NCI-H1694 (cell line): ENCODE measurements around the gene FAM53B.

ENCODE experiments used
- DNase-seq: peaks from one replicate; lab custom pipeline; 2025; lab: John Stamatoyannopoulos, UW

The FAM53B gene

DNA sequence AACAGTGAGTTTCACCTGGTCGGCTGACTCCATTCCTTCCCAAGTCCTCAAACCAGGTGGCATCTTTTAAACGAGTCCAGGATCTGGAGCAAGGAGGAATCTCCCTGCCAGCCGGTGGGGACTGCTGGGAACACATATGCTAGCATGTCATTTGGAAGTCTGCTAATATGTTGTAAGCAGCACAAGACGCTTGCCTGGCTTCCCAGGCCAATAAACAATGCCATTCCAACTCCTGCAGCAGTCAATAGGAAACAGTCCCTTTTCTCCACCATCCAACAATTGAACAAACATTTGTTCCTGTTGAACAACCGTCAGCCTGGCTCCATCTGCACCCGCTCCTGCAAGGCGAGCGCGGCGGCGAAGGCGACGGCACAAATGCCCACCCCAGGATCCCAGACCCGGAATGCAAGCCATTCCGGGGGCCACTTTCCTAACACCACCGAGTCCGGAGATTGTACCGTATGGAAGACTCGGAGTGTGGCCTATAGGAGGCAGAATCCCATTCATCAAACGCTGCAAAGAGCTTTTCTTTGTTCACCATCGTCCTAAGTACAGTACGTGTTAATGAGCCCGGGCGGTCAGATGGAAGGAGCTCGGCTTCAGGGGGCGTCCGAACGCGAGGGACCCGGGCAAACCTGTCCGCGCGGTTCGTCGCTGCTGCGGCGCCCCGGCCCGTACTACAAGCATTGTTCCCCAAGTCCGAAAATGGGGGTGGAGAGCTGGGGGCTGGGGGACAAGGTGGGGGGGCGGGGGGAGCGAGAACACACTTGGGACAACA, 1.6 kb downstream of the FAM53B start:
- no peak for DNase-seq

GRCh38 chr10:124741922-124742412, 2.2 kb downstream of the FAM53B start:
- no peak for DNase-seq

DNA sequence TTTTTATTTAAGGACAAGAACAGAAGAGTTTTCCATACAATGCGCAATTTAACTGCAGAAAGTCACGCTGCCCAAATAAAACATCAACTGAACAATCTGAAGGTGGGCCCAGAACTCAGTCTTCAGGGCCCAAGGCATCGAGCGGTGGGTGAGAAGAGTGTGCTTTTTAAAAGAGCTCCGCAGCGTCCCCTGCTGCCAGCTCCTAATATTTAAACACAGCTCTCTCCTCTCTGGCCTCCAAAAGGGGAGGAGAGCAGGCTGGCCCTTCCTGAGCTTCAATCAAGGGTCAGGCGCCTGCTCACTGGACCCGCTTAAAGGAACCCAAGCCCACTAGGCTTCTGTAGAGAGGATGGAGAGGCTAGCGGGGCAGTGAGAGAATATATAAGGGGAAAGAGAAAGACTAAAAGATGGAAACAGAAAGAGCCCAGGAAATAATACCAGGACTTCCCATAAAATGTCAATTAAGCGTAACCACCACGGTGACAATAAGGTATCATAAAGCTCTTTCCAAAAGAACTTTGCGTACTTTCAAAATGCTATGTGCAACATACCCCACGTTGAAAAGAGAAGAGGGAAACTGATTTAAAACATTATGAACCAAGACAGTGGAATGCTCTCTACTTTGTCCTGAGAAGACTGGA, 2.8 kb downstream of the FAM53B start:
- peak; percentile 19 for DNase-seq

DNA sequence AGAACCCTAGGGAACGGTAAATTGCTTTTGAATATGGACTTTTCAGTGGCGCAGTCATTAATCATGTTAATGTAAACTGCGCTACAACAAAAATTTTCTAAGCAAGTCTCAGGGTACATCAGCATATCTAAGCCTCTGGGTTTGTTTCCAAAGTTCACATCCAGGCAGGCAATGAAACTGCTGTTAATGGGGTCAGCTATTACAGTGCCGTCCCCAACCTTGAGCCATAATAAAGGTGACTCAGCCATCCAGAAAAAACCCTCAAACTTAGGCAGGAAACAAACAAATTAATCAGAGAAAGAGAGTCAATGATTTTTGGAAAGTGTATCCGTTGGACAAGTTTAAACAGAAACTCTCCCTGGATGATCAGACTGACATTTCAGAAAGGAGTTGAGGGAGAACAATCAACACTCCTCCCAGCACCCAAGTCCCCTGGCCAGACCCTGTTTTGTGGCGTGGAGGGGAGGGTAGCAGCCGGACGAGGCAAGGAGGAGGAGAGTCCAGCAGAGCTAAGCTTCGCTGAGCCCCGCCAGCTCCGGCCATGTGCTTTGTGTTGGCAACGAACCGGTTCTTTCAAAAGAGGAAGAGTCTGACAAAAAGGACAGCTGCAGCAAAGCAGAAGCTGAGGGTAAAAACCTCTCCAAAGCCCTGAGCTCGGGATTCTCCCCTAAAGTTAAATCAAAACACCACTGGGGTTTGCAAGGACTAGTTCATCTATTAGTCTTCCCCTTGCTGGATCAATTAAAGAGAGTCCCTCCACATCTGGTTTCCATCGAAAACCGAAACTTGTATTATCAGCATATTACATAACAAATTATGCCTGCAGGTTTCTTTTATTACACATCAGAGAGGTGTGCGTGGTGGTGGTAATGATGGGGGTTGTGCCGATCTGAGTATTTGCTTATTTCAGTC, 3.6 kb downstream of the FAM53B start:
- DNase-seq, result no peak

GRCh38 chr10:124739986-124740368, 4.2 kb downstream of the FAM53B start:
- no peak for DNase-seq

DNA sequence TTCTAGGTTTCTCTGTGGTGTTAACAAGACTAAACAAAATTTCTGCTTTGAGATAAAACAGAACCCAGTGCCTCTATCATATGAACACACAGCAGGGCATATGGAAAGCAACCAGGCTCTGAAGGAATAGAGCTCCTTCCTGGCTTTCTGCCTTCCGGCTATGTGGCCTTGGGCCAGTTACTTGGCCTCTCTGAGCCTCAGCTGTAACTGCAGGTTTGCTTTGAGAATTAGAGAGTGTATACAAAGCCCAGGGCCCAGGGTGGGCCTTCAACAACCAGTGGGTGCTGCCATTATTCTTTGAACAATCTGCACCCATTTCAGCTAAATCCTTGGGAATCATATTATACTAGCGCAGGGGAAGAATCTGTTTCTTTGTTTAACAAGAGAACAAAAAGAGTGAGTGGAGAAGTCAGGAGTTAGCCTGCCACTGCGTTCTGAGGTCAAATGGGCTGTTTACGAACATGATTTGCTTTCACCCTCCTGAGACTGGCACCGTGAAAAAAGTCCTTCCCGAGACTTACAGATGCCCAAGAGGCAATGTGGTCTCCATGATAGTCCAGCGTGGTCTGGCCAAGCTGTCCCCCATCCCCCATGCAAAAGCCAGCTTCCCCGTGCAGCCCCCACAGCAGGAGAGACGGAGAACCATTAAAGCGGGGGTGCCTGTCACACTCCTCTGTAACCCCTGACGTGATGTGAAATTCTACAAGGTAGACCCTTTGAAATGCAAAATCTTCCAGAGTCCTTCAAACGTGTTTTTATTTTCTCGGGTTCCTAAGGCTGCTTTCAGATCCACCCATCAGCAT, 4.9 kb downstream of the FAM53B start:
- DNase-seq, result no peak

DNA sequence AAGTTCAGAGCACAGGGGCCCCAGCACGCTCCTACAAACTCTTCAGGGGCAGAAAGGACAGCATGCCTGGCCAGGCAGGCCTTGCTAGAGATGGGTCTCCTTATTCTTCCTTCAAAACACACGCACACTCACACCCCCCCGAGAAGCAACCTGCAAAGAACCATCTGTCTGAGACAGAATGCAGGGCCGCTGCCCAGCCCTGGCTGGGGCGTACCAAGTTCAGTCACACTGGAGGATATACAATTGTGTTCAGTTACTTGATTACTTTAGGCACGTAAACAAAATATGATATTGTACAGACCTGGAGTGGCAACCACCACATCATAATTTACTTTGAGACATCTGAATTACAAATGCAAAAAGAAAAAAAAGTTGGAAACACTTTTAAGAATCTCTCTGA, 5.7 kb downstream of the FAM53B start:
- no peak for DNase-seq

GRCh38 chr10:124737708-124738107, 6.5 kb downstream of the FAM53B start:
- no peak for DNase-seq

DNA sequence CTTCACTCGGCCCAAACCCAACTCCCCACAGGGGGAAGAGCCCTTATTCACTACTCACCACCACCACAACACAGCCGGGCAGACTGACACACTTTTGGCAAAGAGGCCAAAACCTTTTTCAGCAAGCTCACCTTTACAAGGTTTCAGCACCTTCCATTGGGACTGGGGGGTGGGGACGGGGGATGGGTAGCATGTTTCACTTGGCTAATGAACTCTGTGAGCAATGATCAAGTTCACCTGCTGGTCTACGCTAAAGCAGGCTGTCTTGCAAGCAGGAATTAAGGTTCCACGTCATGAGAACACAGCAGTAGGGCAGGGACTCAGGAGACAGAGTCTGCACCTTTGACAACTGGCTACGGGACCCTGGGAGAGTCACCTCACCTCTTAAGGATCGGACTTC, 7.0 kb downstream of the FAM53B start:
- no peak for DNase-seq

- DNase-seq, result no peak
Measured at GRCh38 chr10:124736491-124737136, 7.6 kb downstream of the FAM53B start.

GRCh38 chr10:124735491-124736286, 8.5 kb downstream of the FAM53B start:
- no peak for DNase-seq

- DNase-seq, result no peak
Measured at GRCh38 chr10:124734311-124735166, 9.6 kb downstream of the FAM53B start.

DNA sequence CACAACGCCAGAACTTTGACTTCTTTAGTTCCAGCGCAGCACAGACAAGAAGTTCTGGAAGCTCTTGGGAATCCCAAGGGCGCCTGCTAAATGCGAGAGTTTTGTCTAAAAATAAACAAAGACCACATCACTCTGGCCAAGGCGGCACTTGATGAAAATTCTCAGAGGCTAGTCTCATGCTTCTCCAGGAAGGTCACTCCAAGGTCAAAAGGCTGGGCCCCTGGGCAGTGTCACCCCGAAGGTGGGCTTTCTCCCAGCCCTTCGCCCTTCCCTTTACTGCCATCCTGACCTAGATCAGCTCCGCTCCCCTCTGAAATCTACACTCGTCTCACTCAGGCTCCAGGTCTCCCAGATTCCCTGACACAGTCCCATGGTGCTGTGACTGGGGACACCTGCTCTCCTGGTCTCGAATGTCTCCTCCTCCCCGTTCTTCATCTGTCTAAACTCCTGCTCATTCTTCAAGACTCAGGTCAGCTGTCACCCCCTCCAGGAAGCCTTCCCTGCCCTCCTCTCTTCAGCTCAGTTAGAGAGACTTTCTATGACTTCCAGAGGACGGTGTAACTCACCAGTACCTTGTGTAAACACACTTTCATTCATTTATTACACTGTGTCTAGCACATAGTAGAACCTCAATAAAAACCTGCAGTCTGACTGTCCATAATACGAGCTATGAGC, 10.5 kb downstream of the FAM53B start:
- no peak for DNase-seq

DNA sequence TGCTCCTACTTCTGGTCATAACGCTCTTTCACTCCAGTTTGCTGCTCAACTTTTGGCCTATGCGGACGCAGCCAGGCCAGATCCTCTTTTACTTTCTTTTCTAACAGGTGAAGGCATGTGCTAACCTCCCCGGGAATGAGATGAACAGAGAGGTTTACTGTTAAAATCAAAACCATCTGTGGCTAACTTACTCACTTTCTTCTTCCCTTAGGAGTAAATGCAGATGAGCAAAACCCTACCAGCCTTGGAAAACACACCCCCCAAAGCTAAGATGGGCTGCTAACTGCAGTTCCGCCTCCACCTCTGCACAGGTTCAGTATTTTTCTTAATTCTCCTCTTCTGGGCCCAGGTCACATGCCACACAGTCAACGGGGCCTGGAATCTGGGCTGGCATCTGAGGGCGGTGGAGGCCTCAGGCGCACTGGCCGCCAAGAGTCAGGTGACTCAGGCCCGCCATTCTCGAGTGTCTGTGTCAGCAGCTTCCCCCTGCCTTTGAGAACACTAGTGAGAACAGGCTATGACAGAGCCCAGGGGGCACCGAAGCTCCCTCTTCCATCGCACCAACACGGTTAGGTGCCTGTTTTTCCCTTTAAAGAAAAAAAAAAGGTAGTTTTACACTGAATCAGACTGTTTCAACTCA, 11.1 kb downstream of the FAM53B start:
- no peak for DNase-seq

GRCh38 chr10:124731551-124731950, 12.6 kb downstream of the FAM53B start:
- DNase-seq, result no peak

DNA sequence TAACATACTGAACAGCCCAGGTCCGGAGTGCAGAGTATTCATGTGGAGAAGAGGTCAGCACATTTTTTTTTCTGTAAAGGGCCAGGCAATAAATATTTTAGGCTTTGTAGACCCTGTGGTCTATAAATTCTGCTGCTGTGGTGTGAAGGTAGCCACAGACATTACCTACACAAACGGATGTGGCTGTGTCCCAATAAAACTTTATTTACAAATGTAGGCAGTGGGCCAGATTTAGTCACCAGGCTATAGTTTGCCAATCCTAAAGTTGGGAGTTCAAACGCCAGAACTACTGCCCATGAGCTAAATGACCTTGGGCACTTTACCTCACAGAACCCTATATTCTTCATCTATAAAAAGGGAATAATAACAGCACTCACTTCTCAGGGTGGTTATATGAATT, 13.4 kb downstream of the FAM53B start:
- DNase-seq, result no peak

- DNase-seq, result no peak
Measured at GRCh38 chr10:124728830-124729661, 15.1 kb downstream of the FAM53B start.
